ENCODE results near the gene MECR.

- TF ChIP-seq CTCF (IDR thresholded peaks at IDR 0.05; ENCODE audit: low read length) (no peak), EZH2 (optimal IDR thresholded peaks at IDR 0.05; ENCODE audit: low read depth, low read length) (no peak), EZH2phosphoT487 (IDR thresholded peaks at IDR 0.05; ENCODE audit: low read length) (no peak)
These were observed 3.2 kb downstream of the MECR start for GRCh38 chr1:29227511-29227910.
